22Rv1 (cell line): ENCODE results near the gene PPP1R7.

Source experiments
- CTCF ChIP-seq: fragments of 450-650 bp; IDR thresholded peaks from 2 replicates; pipeline ENCODE4 v1.5.1; 2017; ENCODE audit warnings: mild to moderate bottlenecking
- ZFX ChIP-seq: fragments of 450-650 bp; IDR thresholded peaks from 2 replicates; pipeline ENCODE4 v1.6.1; 2017; ENCODE audit warnings: antibody characterized with exemption, borderline replicate concordance

- TF ChIP-seq CTCF (no peak), ZFX (no peak)
Measured at GRCh38 chr2:241197947-241198346, 47.7 kb downstream of the PPP1R7 start.
